Suprapubic skin (tissue), 3 donors: ENCODE results near the gene HECW1.
"Not testable (repeated sequence)": the region's sequence is repeated elsewhere in the genome, so short reads cannot be mapped to it uniquely, and the experiment has no call there.

Experiments
- POLR2A ChIP-seq, 2 donors: fragments of 450-650 bp; IDR thresholded peaks; one replicate each; pipeline ENCODE4 v1.6.1; 2017; ENCODE audit warnings: antibody characterized with exemption in 2 of 2, mild to moderate bottlenecking in 2 of 2, moderate library complexity in 2 of 2
- TF ChIP-seq, protein P1 (sequence below), 2 donors: fragments of 200-600 bp in 1 of 2; fragments of 450-650 bp in 1 of 2; sonication (generic) in 1 of 2; IDR thresholded peaks; one replicate each; pipeline ENCODE4 v1.5.1; 2016 to 2019; ENCODE audit warnings: antibody characterized with exemption in 2 of 2, mild to moderate bottlenecking in 1 of 2, moderate library complexity in 1 of 2

DNA sequence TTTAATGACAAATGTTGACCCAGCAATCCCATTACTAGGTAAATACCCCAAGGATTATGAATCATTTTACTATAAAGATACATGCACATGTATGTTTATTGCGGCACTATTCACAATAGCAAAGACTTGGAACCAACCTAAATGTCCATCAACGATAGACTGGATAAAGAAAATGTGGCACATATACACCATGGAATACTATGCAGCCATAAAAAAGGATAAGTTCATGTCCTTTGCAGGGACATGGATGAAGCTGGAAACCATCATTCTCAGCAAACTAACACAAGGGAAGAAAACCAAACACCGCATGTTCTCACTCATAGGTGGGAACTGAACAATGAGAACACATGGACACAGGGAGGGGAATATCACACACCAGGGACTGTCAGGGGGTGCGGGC, 38.6 kb upstream of the HECW1 start:
- not testable (repeated sequence) for TF ChIP-seq POLR2A (IDR thresholded peaks at IDR 0.05)
- TF ChIP-seq, protein P1, sequence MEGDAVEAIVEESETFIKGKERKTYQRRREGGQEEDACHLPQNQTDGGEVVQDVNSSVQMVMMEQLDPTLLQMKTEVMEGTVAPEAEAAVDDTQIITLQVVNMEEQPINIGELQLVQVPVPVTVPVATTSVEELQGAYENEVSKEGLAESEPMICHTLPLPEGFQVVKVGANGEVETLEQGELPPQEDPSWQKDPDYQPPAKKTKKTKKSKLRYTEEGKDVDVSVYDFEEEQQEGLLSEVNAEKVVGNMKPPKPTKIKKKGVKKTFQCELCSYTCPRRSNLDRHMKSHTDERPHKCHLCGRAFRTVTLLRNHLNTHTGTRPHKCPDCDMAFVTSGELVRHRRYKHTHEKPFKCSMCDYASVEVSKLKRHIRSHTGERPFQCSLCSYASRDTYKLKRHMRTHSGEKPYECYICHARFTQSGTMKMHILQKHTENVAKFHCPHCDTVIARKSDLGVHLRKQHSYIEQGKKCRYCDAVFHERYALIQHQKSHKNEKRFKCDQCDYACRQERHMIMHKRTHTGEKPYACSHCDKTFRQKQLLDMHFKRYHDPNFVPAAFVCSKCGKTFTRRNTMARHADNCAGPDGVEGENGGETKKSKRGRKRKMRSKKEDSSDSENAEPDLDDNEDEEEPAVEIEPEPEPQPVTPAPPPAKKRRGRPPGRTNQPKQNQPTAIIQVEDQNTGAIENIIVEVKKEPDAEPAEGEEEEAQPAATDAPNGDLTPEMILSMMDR (IDR thresholded peaks at IDR 0.05), result not testable (repeated sequence)
